Left lung (tissue), 10 donors: ENCODE results near the gene INPPL1. TPM values are rescaled to one million over a fixed set of nuclear protein-coding genes. Genes with fewer than 3 reads are reported as not detected.
A peak's percentile ranks its signal among the peaks of the same experiment; 100 is the strongest.

Source experiments
- ATAC-seq: fragments of 200-7000 bp; cut with Tn5 transposase; one replicate; pipeline ENCODE4 v1.9.1; 2020; ENCODE audit warnings: moderate library complexity
- DNase-seq, 4 donors: peaks; one replicate each; pipeline ENCODE4 v3.0.0-alpha.2; 2013 to 2020
- H3K27ac ChIP-seq, 2 donors: fragments of 200-600 bp; sonication (generic) in 1 of 2; one replicate each; pipeline versions ENCODE4 v1.5.0 to v1.8.0; 2020 to 2021
- H3K27me3 ChIP-seq, 2 donors: fragments of 200-600 bp; sonication (generic) in 1 of 2; one replicate each; pipeline versions ENCODE4 v1.5.0 to v1.8.0; 2020 to 2021
- H3K36me3 ChIP-seq, 2 donors: fragments of 200-600 bp; sonication (generic) in 1 of 2; one replicate each; pipeline versions ENCODE4 v1.5.0 to v1.8.0; 2020 to 2021
- H3K4me1 ChIP-seq, 2 donors: fragments of 200-600 bp; one replicate each; pipeline ENCODE4 v1.8.0; 2021
- H3K4me3 ChIP-seq, 2 donors: fragments of 200-600 bp; sonication (generic) in 1 of 2; one replicate each; pipeline versions ENCODE4 v1.5.0 to v1.8.0; 2020 to 2021; ENCODE audit warnings: mild to moderate bottlenecking in 1 of 2
- H3K9me3 ChIP-seq, 2 donors: fragments of 200-600 bp; sonication (generic) in 1 of 2; one replicate each; pipeline versions ENCODE4 v1.5.0 to v1.8.0; 2020 to 2021
- CTCF ChIP-seq, 2 donors: fragments of 200-600 bp; sonication (generic) in 1 of 2; IDR thresholded peaks; one replicate each; pipeline versions ENCODE4 v1.5.0 to v1.8.0; 2021; ENCODE audit warnings: antibody characterized with exemption in 2 of 2
- intact Hi-C, 2 donors: fragments of 100-400 bp; cut with DNase I; formaldehyde crosslinking; loops; one replicate each; pipeline versions ENCODE4 v1.11.2 to v1.14.2; 2022
- polyA plus RNA-seq, 6 donors: library from polyadenylated mRNA; unstranded; fragments of 120-200 nt; gene quantifications; one replicate each; pipeline ENCODE4 v1.2.1, GENCODE V29; 2013; ENCODE audit not compliant: insufficient read length in 6 of 6
- total RNA-seq, 2 donors: library from RNA; stranded (reverse); fragmentation: NEBNext Ultra II Directional; extraction: Animal tissue kit (Norgen Biotek cat#: 25700); gene quantifications; one replicate each; pipeline ENCODE4 v1.2.1, GENCODE V29; 2021
- donor health status: DM: no; HTN: yes; CAD: no.
- donor health status: DM: no; HTN: no; CAD: no.

INPPL1 gene
- total and polyA plus RNA-seq, 8 donors: 140 to 218 (median 165) TPM

GRCh38 chr11:72271980-72272379 is 47.4 kb downstream of the INPPL1 start:
- ATAC-seq: no peak
- Histone ChIP-seq H3K9me3 (no peaks in the 10 kb centered on the region), H3K4me3 (no peak overlapping the region), H3K27me3 (peaks cover 0 to 3% of the 10 kb centered on the region in 2 donors), H3K4me1 (peaks cover 0 to 12% of the 10 kb centered on the region in 2 donors), H3K27ac (no peak overlapping the region), H3K36me3 (no peaks in the 10 kb centered on the region)
- no peak for DNase-seq
- TF ChIP-seq CTCF (IDR thresholded peaks at IDR 0.05): no peak
- intact Hi-C loops: no loop called here

- Histone ChIP-seq H3K36me3 (no peaks in the 10 kb centered on the region), H3K4me1 (peaks cover 0 to 12% of the 10 kb centered on the region in 2 donors), H3K9me3 (no peaks in the 10 kb centered on the region), H3K27ac (no peak overlapping the region), H3K27me3 (peaks cover 0 to 3% of the 10 kb centered on the region in 2 donors), H3K4me3 (no peak overlapping the region)
- intact Hi-C loops: no loop called here
- DNase-seq: peak in 1 of 4 donors; percentile 7
- ATAC-seq: peak; percentile 16
- TF ChIP-seq CTCF (IDR thresholded peaks at IDR 0.05): no peak
Measured at GRCh38 chr11:72274435-72274834, 49.9 kb downstream of the INPPL1 start.

GRCh38 chr11:72278905-72279304 is 54.3 kb downstream of the INPPL1 start:
- H3K4me3 ChIP-seq: no peak overlapping the region
- intact Hi-C loops: no loop called here
- H3K27me3 ChIP-seq: peaks cover 0 to 12% of the 10 kb centered on the region in 2 donors
- H3K9me3 ChIP-seq: no peaks in the 10 kb centered on the region
- ATAC-seq (no peak), DNase-seq (no peak)
- no peaks in the 10 kb centered on the region for H3K4me1 ChIP-seq
- TF ChIP-seq CTCF (IDR thresholded peaks at IDR 0.05): no peak
- H3K27ac ChIP-seq: no peak overlapping the region
- no peaks in the 10 kb centered on the region for H3K36me3 ChIP-seq

- no peak overlapping the region for H3K27ac ChIP-seq
- no peaks in the 10 kb centered on the region for H3K9me3 ChIP-seq
- H3K27me3 ChIP-seq: peaks cover 0 to 24% of the 10 kb centered on the region in 2 donors
- no peak overlapping the region for H3K4me3 ChIP-seq
- no peaks in the 10 kb centered on the region for H3K4me1 ChIP-seq
- intact Hi-C loops: no loop called here
- H3K36me3 ChIP-seq: no peaks in the 10 kb centered on the region
- DNase-seq (no peak), ATAC-seq (no peak)
- TF ChIP-seq CTCF (IDR thresholded peaks at IDR 0.05): no peak
Measured at GRCh38 chr11:72280037-72280436, 55.5 kb downstream of the INPPL1 start.

- no peaks in the 10 kb centered on the region for H3K9me3 ChIP-seq
- no peaks in the 10 kb centered on the region for H3K4me1 ChIP-seq
- no peak overlapping the region for H3K27ac ChIP-seq
- no peak for TF ChIP-seq CTCF (IDR thresholded peaks at IDR 0.05)
- H3K4me3 ChIP-seq: no peak overlapping the region
- DNase-seq (no peak), ATAC-seq (no peak)
- intact Hi-C loops: no loop called here
- H3K36me3 ChIP-seq: no peaks in the 10 kb centered on the region
- peaks cover 0 to 24% of the 10 kb centered on the region in 2 donors for H3K27me3 ChIP-seq
Measured at GRCh38 chr11:72280726-72281315, 56.3 kb downstream of the INPPL1 start.
